Peyer's patch (tissue), 4 donors: ENCODE results near the gene HHATL.

Experiments
- POLR2A ChIP-seq, 2 donors: fragments of 450-650 bp; IDR thresholded peaks; one replicate each; pipeline ENCODE4 v1.5.1; 2017; ENCODE audit warnings: antibody characterized with exemption in 2 of 2, mild to moderate bottlenecking in 2 of 2, moderate library complexity in 2 of 2
- TF ChIP-seq, protein P1 (sequence below), 6 experiments: fragments of 450-650 bp in 4 of 6; fragments of 200-600 bp in 2 of 6; sonication (generic) in 1 of 6; IDR thresholded peaks; one replicate each; pipeline ENCODE4 v1.5.1; 2017 to 2019; ENCODE audit warnings: antibody characterized with exemption in 6 of 6, mild to moderate bottlenecking in 3 of 6, moderate library complexity in 1 of 6

- TF ChIP-seq, protein P1, sequence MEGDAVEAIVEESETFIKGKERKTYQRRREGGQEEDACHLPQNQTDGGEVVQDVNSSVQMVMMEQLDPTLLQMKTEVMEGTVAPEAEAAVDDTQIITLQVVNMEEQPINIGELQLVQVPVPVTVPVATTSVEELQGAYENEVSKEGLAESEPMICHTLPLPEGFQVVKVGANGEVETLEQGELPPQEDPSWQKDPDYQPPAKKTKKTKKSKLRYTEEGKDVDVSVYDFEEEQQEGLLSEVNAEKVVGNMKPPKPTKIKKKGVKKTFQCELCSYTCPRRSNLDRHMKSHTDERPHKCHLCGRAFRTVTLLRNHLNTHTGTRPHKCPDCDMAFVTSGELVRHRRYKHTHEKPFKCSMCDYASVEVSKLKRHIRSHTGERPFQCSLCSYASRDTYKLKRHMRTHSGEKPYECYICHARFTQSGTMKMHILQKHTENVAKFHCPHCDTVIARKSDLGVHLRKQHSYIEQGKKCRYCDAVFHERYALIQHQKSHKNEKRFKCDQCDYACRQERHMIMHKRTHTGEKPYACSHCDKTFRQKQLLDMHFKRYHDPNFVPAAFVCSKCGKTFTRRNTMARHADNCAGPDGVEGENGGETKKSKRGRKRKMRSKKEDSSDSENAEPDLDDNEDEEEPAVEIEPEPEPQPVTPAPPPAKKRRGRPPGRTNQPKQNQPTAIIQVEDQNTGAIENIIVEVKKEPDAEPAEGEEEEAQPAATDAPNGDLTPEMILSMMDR (IDR thresholded peaks at IDR 0.05) = no peak
- no peak for TF ChIP-seq POLR2A (IDR thresholded peaks at IDR 0.05)
Observed at GRCh38 chr3:42670670-42671069, 31.9 kb downstream of the HHATL start.
